Brain pericyte (primary cell): ENCODE results near the gene SZT2.
"Not testable (repeated sequence)": the region's sequence is repeated elsewhere in the genome, so short reads cannot be mapped to it uniquely, and the experiment has no call there.

Source experiments
- DNase-seq: peaks from one replicate; pipeline ENCODE4 v3.0.0-alpha.2; 2012; ENCODE audit warnings: low read depth, low spot score

The SZT2 gene

DNA sequence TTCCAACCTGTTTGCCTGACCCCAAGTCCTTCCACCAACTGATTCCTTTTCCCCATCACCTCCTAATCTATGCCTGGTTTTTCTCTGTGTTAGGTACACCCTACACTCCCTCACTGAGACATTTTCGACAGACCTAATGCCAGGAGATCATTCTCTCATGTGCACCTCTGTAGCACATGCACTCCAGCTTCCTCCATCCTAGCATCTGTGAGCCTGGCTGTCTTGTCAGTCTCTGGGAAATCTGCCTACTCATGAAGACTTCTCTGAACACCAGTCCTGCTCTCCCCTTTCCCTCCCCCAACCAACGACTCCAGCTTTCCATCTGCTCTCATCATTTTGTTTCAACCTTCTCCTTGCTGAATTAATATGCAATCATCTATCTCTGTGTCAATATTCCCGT is 1.1 kb upstream of the SZT2 start:
- no peak for DNase-seq

- no peak for DNase-seq
Observed at GRCh38 chr1:43392702-43393101, 3.0 kb downstream of the SZT2 start.

- DNase-seq: no peak
Observed at GRCh38 chr1:43395523-43395922, 5.8 kb downstream of the SZT2 start.

DNA sequence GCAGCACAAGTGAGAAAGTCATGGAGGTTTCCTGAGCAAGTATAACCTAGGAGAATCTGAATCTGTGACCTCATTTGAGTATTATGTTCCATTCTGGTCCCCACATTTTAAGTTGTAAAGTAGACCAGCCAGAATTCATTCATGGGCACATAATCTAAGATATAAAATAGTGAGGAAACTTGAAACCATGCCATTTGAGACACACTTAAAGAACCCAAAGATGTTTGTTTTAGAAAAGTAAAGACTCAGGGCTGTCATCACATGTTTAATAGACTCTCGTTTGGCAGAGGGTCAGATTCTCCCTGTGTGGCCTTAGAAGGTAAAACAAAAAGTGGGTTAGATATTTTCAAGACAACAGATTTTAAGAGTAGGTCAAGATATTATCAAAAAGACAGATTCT is 6.4 kb downstream of the SZT2 start:
- DNase-seq: no peak

GRCh38 chr1:43398227-43398626 is 8.5 kb downstream of the SZT2 start:
- no peak for DNase-seq

DNA sequence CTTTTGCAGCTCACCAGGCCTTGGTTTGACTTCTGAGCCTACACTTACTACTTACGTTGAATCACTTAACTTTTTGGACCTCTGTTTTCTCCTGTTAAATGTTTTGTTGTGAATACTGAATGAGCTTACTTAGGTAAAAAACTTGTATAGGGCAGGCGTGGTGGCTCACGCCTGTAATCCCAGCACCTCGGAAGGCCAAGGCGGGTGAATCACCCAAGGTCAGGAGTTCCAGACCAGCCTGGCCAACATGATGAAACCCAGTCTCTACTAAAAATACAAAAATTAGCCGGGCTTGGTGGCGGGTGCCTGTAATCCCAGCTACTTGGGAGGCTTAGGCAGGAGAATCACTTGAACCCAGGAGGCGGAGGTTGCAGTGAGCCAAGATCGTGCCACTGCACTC is 10.7 kb downstream of the SZT2 start:
- DNase-seq: not testable (repeated sequence)

GRCh38 chr1:43402089-43402865 is 12.6 kb downstream of the SZT2 start:
- DNase-seq: no peak

DNA sequence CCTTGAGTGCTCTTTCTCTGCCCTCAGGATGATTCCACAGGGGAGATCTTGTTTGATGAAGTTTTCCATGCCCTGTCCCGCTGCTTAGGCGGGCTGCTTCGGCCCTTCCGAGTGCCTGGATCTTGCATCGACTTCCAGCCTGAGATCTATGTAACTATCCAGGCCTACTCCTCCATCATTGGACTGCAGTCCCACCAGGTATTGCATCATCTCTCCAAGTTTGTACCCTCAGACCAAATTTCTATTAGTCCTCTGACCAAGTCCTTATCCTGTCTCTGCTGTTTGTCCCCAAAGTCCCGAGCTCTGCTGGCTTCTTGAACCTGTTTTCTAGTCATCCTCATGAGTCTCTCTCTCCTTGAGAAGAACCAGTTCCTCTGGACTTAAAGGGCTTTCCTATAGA is 14.7 kb downstream of the SZT2 start:
- DNase-seq: no peak

GRCh38 chr1:43405219-43405875 is 15.6 kb downstream of the SZT2 start:
- no peak for DNase-seq

- DNase-seq: no peak
Observed at GRCh38 chr1:43405876-43406234, 16.2 kb downstream of the SZT2 start.

GRCh38 chr1:43410571-43410970 is 20.9 kb downstream of the SZT2 start:
- no peak for DNase-seq

GRCh38 chr1:43413426-43413825 is 23.7 kb downstream of the SZT2 start:
- not testable (repeated sequence) for DNase-seq

- no peak for DNase-seq
Observed at GRCh38 chr1:43414634-43415223, 25.0 kb downstream of the SZT2 start.

DNA sequence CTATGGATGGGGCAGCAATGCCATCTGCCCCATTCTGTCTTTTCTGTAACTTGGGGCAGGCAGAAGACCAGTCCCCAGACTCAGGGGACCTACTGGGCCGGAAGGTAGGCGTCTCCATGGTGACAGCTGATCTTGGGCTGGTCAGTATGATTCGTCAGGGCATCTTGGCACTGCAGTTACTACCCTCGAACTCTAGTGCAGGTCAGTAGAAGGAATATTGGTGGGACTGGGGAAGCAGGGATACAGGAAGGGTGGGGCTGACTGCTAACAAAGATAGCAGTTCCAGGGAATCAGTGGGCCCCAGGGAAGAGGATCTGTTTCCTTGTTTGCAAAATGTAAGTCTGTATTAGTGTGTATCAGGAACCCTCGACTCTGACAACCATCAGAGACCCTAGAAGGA is 26.2 kb downstream of the SZT2 start:
- no peak for DNase-seq

- no peak for DNase-seq
Observed at GRCh38 chr1:43418858-43419257, 29.2 kb downstream of the SZT2 start.

DNA sequence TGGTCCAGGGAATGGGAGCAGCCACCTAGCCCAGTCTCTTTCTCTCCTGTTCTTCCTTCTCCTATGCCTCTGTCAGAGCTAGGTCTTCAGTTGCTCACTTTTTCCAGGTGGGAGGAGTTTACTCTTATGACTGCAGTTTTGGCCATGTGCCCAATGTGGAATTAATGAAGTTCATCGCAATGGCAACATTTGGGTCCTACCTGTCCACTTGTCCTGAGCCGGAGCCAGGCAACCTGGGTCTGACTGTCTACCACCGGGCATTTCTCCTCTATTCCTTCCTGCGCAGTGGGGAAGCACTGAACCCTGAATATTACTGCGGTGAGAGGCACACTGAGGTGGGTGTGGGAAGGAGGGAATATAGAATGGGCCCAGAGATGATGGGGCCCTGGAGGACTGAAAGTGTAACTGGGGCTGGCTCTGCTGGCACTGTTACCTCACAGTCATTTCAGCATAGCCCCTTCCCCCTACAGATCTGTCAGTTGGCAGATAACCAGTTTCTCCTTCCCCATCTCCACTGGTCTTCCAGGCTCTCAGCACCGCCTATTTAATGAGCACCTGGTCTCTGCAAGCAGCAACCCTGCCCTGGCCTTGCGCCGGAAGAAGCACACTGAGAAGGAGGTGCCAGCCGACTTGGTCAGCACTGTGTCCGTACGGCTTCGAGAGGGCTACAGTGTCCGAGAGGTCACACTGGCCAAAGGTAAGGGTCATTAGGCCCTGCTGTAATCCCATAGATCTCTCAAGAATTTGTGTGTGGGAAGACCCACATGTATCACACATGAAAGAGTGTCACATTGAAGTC is 30.1 kb downstream of the SZT2 start:
- DNase-seq: no peak

GRCh38 chr1:43420874-43421273 is 31.2 kb downstream of the SZT2 start:
- DNase-seq: no peak

GRCh38 chr1:43421396-43421795 is 31.7 kb downstream of the SZT2 start:
- DNase-seq: no peak

GRCh38 chr1:43421976-43422750 is 32.5 kb downstream of the SZT2 start:
- DNase-seq: no peak

- DNase-seq: no peak
Observed at GRCh38 chr1:43422995-43423671, 33.4 kb downstream of the SZT2 start.
